ENCODE measurements around the gene OR6C2.
"Not testable (repeated sequence)": the region's sequence is repeated elsewhere in the genome, so short reads cannot be mapped to it uniquely, and the experiment has no call there.

OR6C2 gene

DNA sequence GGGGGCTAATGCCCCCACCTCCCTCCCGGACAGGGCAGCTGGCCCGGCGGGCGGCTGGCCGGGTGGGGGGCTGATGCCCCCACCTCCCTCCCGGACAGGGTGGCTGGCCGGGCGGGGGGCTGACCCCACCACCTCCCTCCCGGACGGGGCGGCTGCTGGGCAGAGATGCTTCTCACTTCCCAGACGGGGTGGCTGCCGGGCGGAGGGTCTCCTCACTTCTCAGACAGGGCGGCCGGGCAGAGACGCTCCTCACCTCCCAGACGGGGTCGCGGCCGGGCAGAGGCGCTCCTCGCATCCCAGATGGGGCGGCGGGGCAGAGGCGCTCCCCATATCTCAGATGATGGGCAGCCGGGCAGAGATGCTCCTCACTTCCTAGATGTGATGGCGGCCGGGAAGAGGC lies 35.3 kb downstream of the OR6C2 start:
- not testable (repeated sequence) for DNase-seq

DNA sequence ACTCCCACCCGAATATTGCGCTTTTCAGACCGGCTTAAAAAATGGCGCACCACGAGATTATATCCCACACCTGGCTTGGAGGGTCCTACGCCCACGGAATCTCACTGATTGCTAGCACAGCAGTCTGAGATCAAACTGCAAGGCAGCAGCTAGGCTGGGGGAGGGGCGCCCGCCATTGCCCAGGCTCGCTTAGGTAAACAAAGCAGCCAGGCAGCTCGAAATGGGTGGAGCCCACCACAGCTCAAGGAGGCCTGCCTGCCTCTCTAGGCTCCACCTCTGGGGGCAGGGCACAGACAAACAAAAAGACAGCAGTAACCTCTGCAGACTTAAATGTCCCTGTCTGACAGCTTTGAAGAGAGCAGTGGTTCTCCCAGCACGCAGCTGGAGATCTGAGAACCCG lies 40.4 kb downstream of the OR6C2 start:
- not testable (repeated sequence) for DNase-seq

DNA sequence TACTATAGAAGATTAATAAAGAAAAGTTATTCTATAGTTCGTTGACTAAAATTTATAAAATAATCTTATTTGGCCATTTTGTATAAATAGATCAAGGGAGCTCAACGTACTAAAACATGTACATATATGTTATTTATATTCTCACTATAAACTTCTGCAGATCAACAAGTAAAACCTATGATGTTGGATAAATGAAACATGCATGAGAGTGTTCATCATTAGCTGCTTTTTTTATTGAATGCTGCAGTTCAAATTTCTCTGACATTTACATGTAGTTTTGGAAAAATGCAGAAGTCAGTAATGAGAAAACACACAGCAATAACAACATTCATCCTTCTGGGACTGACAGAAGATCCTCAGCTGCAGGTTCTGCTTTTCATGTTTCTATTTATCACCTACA lies 48.2 kb downstream of the OR6C2 start, which contains the start of gene OR6C68:
Gene OR6C68, plus strand, starts transcription at position 301 of the 400 bp plus-strand sequence. Its CDS starts 0 bp downstream, at position 301.
- DNase-seq = no peak

DNA sequence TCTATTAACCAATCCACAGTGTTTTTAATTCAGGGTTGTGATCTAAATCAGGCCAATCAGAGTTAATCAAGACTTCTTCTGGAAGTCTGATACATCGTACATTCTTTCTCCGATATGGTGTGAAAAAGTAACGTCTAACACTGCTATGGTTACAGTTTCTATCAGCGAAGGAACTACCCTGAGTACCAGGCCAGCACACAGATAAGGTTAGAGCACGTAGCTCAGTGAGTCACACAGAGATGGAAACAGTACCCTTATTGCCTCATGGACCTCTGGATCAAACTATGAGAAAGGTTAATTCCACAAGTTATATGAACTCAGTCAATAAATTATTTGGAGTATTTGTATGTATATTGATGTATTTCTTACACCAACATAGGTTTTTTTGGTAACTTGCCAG lies 51.6 kb downstream of the OR6C2 start:
- no peak for DNase-seq

DNA sequence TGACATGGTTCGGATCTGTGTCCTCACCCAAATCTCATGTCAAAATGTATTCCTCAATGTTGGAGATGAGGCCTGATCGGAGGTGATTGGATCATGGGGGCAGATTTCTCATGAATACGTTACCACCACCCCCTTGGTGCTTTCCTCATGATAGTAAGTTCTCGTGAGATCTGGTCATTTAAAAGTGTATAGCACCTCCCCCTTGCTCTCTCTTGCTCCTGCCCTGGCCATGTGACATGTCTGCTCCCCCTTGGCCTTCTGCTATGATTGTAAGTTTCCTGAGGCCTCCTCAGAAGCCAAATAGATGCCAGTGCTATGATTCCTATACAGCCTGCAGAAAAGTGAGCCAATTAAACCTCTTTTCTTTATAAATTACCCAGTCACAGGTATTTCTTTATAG lies 55.4 kb downstream of the OR6C2 start:
- no peak for DNase-seq

DNA sequence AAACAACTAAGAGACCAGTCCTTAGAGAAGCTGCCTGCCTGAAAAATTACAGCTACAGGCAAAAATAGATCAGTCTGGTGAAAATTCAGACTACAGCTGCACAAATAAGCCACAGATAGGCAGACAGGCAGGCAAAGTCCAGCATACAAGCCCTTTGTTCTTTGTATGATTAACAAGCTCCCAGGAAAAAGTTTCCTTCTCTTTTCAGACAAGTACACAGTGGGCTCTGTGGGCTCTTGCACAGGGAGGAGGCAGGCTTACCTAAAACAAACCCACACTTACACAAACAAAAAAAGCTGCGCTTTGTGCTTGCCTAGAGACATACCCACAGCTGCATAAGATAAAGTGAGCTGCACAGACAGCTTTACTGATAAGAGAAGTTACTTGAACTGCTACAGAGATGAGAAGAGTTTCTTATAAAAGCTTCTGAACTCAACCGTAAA lies 56.0 kb downstream of the OR6C2 start:
- DNase-seq = no peak

DNA sequence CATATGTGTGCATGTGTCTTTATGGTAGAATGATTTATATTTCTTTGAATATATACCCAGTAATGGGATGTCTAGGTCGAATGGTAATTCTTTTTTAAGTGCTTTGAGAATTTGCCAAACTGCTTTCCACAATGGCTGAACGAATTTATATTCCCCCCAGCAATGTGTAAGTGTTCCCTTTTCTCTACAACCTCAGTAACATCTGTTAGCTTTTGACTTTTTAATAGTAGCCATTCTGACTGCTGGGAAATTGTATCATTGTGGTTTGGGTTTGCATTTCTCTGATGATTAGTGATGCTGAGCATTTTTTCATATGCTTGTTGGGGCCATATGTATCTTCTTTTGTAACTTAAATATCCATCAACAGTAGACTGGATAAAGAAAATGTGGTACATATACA lies 57.7 kb downstream of the OR6C2 start:
- no peak for DNase-seq

Measured in NCI-H2081 treated with DMSO at 0.1 percent for 48 hours (cell line).